NCI-H345 (cell line): ENCODE data around the gene DCP1B.

Experiments used
- DNase-seq: peaks from one replicate; lab custom pipeline; 2025; lab: John Stamatoyannopoulos, UW

DCP1B gene

GRCh38 chr12:1918884-1919236, 85.4 kb downstream of the DCP1B start:
- no peak for DNase-seq

- no peak for DNase-seq
These were observed 86.0 kb downstream of the DCP1B start, which contains the start of gene CACNA2D4 for GRCh38 chr12:1918081-1918883. TSS of gene CACNA2D4 (minus strand) at chr12:1918652. CDS start at chr12:1918473, 179 bp downstream.

- no peak for DNase-seq
These were observed 86.8 kb downstream of the DCP1B start for GRCh38 chr12:1917172-1918070.

- peak; percentile 44 for DNase-seq
These were observed 87.7 kb downstream of the DCP1B start for GRCh38 chr12:1916371-1917171.

GRCh38 chr12:1915082-1915968, 88.9 kb downstream of the DCP1B start:
- no peak for DNase-seq

- no peak for DNase-seq
These were observed 89.9 kb downstream of the DCP1B start for GRCh38 chr12:1914114-1914911.

GRCh38 chr12:1913377-1914113, 90.7 kb downstream of the DCP1B start:
- DNase-seq = no peak

- DNase-seq = no peak
These were observed 91.5 kb downstream of the DCP1B start for GRCh38 chr12:1912580-1913376.

- peak; percentile 83 for DNase-seq
These were observed 92.4 kb downstream of the DCP1B start for GRCh38 chr12:1911598-1912575.

- DNase-seq = no peak
These were observed 93.8 kb downstream of the DCP1B start for GRCh38 chr12:1910468-1910867.

- no peak for DNase-seq
These were observed 95.5 kb downstream of the DCP1B start for GRCh38 chr12:1908758-1909157.

- DNase-seq = no peak
These were observed 96.3 kb downstream of the DCP1B start for GRCh38 chr12:1907652-1908611.

GRCh38 chr12:1906579-1906978, 97.7 kb downstream of the DCP1B start:
- DNase-seq = no peak

- no peak for DNase-seq
These were observed 99.4 kb downstream of the DCP1B start for GRCh38 chr12:1904875-1905274.

GRCh38 chr12:1896964-1897363, 107.3 kb downstream of the DCP1B start:
- no peak for DNase-seq
